ENCODE data around the gene RHNO1. TPM values are rescaled to one million over a fixed set of nuclear protein-coding genes. Genes with fewer than 3 reads are reported as not detected.

RHNO1 gene
- total and polyA plus RNA-seq, 2 of the 8 experiments (the other 6 are each of a cell fraction or from before 2014, with no cell fraction given): 55.8 to 56.9 TPM

DNA sequence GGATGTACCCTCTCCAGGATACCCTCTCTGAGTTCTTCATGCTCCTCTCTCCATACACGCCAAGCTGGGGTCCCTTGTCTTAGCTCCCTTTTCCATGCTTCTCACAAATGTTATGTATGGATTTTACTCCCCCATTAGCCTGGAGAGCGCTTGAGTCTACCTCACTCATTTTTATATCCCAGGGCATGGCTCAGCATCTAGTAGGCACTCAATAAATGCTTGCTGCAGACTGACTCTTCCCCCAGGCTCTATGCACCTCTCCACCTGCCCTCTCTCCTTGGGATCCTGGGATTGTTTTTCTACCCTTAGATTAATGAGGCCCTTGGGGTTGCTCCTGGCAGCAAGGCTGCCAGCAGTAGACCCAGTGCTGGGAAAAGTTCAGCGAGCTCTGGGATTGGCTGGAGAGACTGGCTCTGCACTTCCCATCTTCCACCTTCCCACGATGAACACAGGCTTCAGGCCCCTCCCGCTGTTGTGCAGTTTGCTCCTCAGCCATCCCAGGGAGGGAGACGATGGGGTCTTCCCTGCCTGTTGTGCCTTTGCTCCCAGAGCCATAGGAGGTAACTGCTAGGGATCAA is 44.4 kb upstream of the RHNO1 start:
- FAIRE-seq (no peak), DNase-seq (ENCODE audit: low read depth in 1 of 2, low spot score in 2 of 2) (no peak)
- Histone ChIP-seq H3K4me3 (ENCODE audit: extremely low read depth in 1 of 4, insufficient read depth in 2 of 4, low read depth in 3 of 4, low read length in 4 of 4) (no peak overlapping the region), H3K18ac (ENCODE audit: extremely low read depth, low read length) (no peak overlapping the region), H2BK15ac (ENCODE audit: low read length) (no peak overlapping the region), H2AFZ (ENCODE audit: low read length) (no peak overlapping the region), H3K79me1 (ENCODE audit: low read depth, low read length) (no peaks in the 10 kb centered on the region), H3K79me2 (ENCODE audit: control insufficient read depth in 1 of 2, insufficient read depth in 2 of 2, low read length in 2 of 2) (no peaks in the 10 kb centered on the region), H2AK5ac (ENCODE audit: low read depth, low read length) (no peak overlapping the region), H3K9me3 (ENCODE audit: insufficient read depth in 2 of 2, low read depth in 1 of 2, low read length in 1 of 2) (no peaks in the 10 kb centered on the region), H3K23ac (ENCODE audit: insufficient read length) (no peak overlapping the region), H3K4ac (replicated peaks; ENCODE audit: insufficient read length, low read depth, low read length) (no peak overlapping the region), H3K36me3 (ENCODE audit: control insufficient read depth in 2 of 4, insufficient read depth in 4 of 4, low read length in 3 of 4) (peaks cover 0 to 4% (median 1%) of the 10 kb centered on the region in 4 experiments; a peak in 2 of 8 replicates), H3K56ac (replicated peaks; ENCODE audit: insufficient read length, low read depth, low read length) (no peak overlapping the region), H3K23me2 (ENCODE audit: low read depth, low read length) (no peaks in the 10 kb centered on the region; the same call in 1 of the 2 replicates), H2BK12ac (ENCODE audit: low read depth, low read length) (no peak overlapping the region), H3K27ac (ENCODE audit: low read depth, low read length) (no peak overlapping the region), H3K9ac (replicated peaks in 1 of 4; ENCODE audit: extremely low read depth in 1 of 4, low read depth in 3 of 4, low read length in 3 of 4) (no peak overlapping the region), H3K14ac (ENCODE audit: insufficient read length) (no peak overlapping the region), H4K91ac (replicated peaks; ENCODE audit: insufficient read length, low read length) (no peak overlapping the region), H3K4me1 (replicated peaks in 1 of 4; ENCODE audit: control insufficient read depth in 3 of 4, insufficient read depth in 4 of 4, low read length in 3 of 4) (peaks cover 0 to 14% (median 9%) of the 10 kb centered on the region in 4 experiments; a peak in 6 of 7 replicates), H4K5ac (ENCODE audit: insufficient read length, low read depth, low read length) (no peak overlapping the region), H3K4me2 (ENCODE audit: insufficient read depth in 1 of 2, low read depth in 2 of 2, low read length in 2 of 2) (no peak overlapping the region), H4K20me1 (replicated peaks in 1 of 2; ENCODE audit: control insufficient read depth in 1 of 2, insufficient read depth in 2 of 2, low read length in 2 of 2) (no peaks in the 10 kb centered on the region), H4K8ac (ENCODE audit: extremely low read depth, insufficient read depth, low read length) (no peak overlapping the region), H2BK5ac (ENCODE audit: low read depth, low read length) (no peak overlapping the region), H3K27me3 (replicated peaks in 1 of 4; ENCODE audit: control insufficient read depth in 3 of 4, extremely low read depth in 1 of 4, insufficient read depth in 3 of 4, low read length in 3 of 4) (no peaks in the 10 kb centered on the region; a peak in 1 of 7 replicates), H2BK20ac (ENCODE audit: low read length) (no peak overlapping the region), H2BK120ac (replicated peaks; ENCODE audit: low read depth, low read length) (no peak overlapping the region)
- WGBS, 2 experiments (ENCODE audit: extremely low coverage in 1 of 2, insufficient coverage in 1 of 2, insufficient read length in 1 of 2, insufficient replicate concordance in 2 of 2, low coverage in 1 of 2, low lambda C conversion rate in 2 of 2, missing lambda C conversion rate in 1 of 2): 86% methylated on average over 6 of the region's 6 CpGs; no CpG with 5 or more reads in 1 of the 2 experiments
- ChIA-PET CTCF (ENCODE audit: partially characterized antibody) (interaction anchor here (0.7 to 6.9 kb wide), 7 partner anchors 10 to 376 kb away, joined by 3 to 52 read pairs (median 3); no protein-coding TSS in a partner anchor), POLR2A (ENCODE audit: partially characterized antibody) (interaction anchor here (1.2 to 6.3 kb wide), 8 partner anchors 10 to 44 kb away, joined by 3 to 58 read pairs (median 6); partner anchors contain the start of genes FOXM1, RHNO1 and TEX52)
- no peak for TF ChIP-seq KDM4A (IDR thresholded peaks at IDR 0.05; ENCODE audit: low read depth, low read length, severe bottlenecking)
- TF ChIP-seq TAF1 (IDR thresholded peaks at IDR 0.05; ENCODE audit: low read depth, low read length): no peak
